K562 (cell line): ENCODE results near the gene PPFIBP2. TPM values are rescaled to one million over a fixed set of nuclear protein-coding genes. Genes with fewer than 3 reads are reported as not detected.

Experiments
- CEBPG ChIP-seq, 3 experiments: fragments of 200-800 bp in 1 of 3; sonication (Bioruptor generic) in 1 of 3; sonication (generic) in 1 of 3; formaldehyde crosslinking in 1 of 3; IDR thresholded peaks in 2 of 3; conservative IDR thresholded peaks in 1 of 3; 2 replicates each; pipeline versions ENCODE4 v1.6.1 to v1.8.0; 2016 to 2022; ENCODE audit warnings: missing compliant biosample characterization in 2 of 3, missing genetic modification characterization in 2 of 3, mild to moderate bottlenecking in 1 of 3, missing genetic modification reagents in 1 of 3
- CHD4 ChIP-seq: fragments of 200-600 bp; sonication (generic); IDR thresholded peaks from 3 replicates; pipeline ENCODE4 v1.6.1; 2012; ENCODE audit warnings: low read depth, mild to moderate bottlenecking, mixed read lengths, low read length, inconsistent platforms; ENCODE audit not compliant: insufficient read depth, insufficient replicate concordance, poor library complexity, severe bottlenecking
- CREB1 ChIP-seq, 2 experiments: sonication (generic) in 1 of 2; formaldehyde crosslinking in 1 of 2; IDR thresholded peaks; 2 replicates each; pipeline versions ENCODE4 v1.6.1 to v1.8.0; 2012 to 2022; ENCODE audit warnings: inconsistent platforms in 1 of 2, mild to moderate bottlenecking in 1 of 2, missing genetic modification reagents in 1 of 2, moderate library complexity in 1 of 2
- CREB3L1 ChIP-seq: fragments of 450-650 bp; IDR thresholded peaks from 2 replicates; pipeline ENCODE4 v1.6.1; 2014; ENCODE audit warnings: low read depth, mild to moderate bottlenecking, moderate library complexity, borderline replicate concordance
- E2F1 ChIP-seq: sonication (generic); formaldehyde crosslinking; IDR thresholded peaks from 2 replicates; pipeline ENCODE4 v1.8.1; 2023; ENCODE audit warnings: mild to moderate bottlenecking, missing genetic modification reagents, moderate library complexity
- ELF2 ChIP-seq: fragments of 250-450 bp; sonication (Bioruptor Pico); IDR thresholded peaks from 2 replicates; pipeline ENCODE4 v1.5.0; 2021; ENCODE audit warnings: mild to moderate bottlenecking
- ETS1 ChIP-seq: conservative IDR thresholded peaks from 2 replicates; pipeline ENCODE4 v1.6.1; 2011; ENCODE audit warnings: low read depth, mild to moderate bottlenecking, low read length; ENCODE audit not compliant: control insufficient read depth
- ETV6 ChIP-seq, 3 experiments: fragments of 150-350 bp in 1 of 3; sonication (generic) in 1 of 3; formaldehyde crosslinking in 1 of 3; IDR thresholded peaks; 2 replicates each; pipeline versions ENCODE4 v1.6.1 to v1.8.0; 2014 to 2022; ENCODE audit warnings: borderline replicate concordance in 2 of 3, low read depth in 2 of 3, antibody characterized with exemption in 1 of 3, low read length in 1 of 3, mild to moderate bottlenecking in 1 of 3, missing genetic modification reagents in 1 of 3
- KLF13 ChIP-seq: fragments of 450-650 bp; IDR thresholded peaks from 2 replicates; pipeline ENCODE4 v1.6.1; 2016; ENCODE audit warnings: missing genetic modification characterization, low read depth, mild to moderate bottlenecking, missing compliant biosample characterization, moderate library complexity, borderline replicate concordance
- RAD51 ChIP-seq: fragments of 450-650 bp; IDR thresholded peaks from 2 replicates; pipeline ENCODE4 v1.7.1; 2016; ENCODE audit warnings: low read depth, mild to moderate bottlenecking, borderline replicate concordance
- RBFOX2 ChIP-seq: fragments of 200-400 bp; formaldehyde crosslinking; IDR thresholded peaks from 2 replicates; pipeline ENCODE4 v1.6.1; 2017; ENCODE audit warnings: low read depth, mild to moderate bottlenecking, low read length, moderate library complexity
- RBM15 ChIP-seq: fragments of 200-400 bp; formaldehyde crosslinking; IDR thresholded peaks from 2 replicates; pipeline ENCODE4 v1.6.1; 2018; ENCODE audit warnings: mild to moderate bottlenecking, low read length, moderate library complexity; ENCODE audit not compliant: insufficient read depth
- ZBTB11 ChIP-seq, 3 experiments: fragments of 200-800 bp in 1 of 3; fragments of 250-450 bp in 1 of 3; fragments of 450-650 bp in 1 of 3; sonication (Bioruptor Pico) in 1 of 3; sonication (Bioruptor generic) in 1 of 3; formaldehyde crosslinking in 1 of 3; IDR thresholded peaks; 2 replicates each; pipeline versions ENCODE4 v1.6.1 to v1.8.0; 2016 to 2022; ENCODE audit warnings: mild to moderate bottlenecking in 2 of 3, missing genetic modification characterization in 2 of 3, missing compliant biosample characterization in 1 of 3, moderate library complexity in 1 of 3
- ZNF766 ChIP-seq: fragments of 200-800 bp; sonication (Bioruptor generic); conservative IDR thresholded peaks from 2 replicates; pipeline ENCODE4 v1.6.1; 2016; ENCODE audit warnings: missing genetic modification characterization, missing compliant biosample characterization
- polyA plus RNA-seq, 8 experiments: library from polyadenylated mRNA; depleted of rRNA in 4 of 8; stranded (reverse) in 5 of 8; unstranded in 3 of 8; fragments of >200 nt; fragmentation: Nextera tagmentation in 2 of 8; fragmentation: Illumina TruSeq in 1 of 8; extraction: Ambion mirVana in 2 of 8; extraction: Trizol in 1 of 8; gene quantifications; 2 replicates each; pipeline versions ENCODE4 v1.2.1 to v1.2.3, GENCODE V29; 2011 to 2014; ENCODE audit warnings: inconsistent platforms in 1 of 8, missing spikeins in 1 of 8
- total RNA-seq, 7 experiments: library from RNA; depleted of rRNA in 6 of 7; stranded (reverse); fragments of >200 nt in 6 of 7; fragmentation: Illumina TruSeq in 2 of 7; extraction: Trizol in 2 of 7; gene quantifications; 2 replicates each; pipeline versions ENCODE4 v1.2.1 to v1.2.3, GENCODE V29; 2011 to 2021; ENCODE audit warnings: low replicate concordance in 1 of 7

The PPFIBP2 gene
- total and polyA plus RNA-seq, 9 of the 15 experiments (the other 6 are each of a cell fraction or from before 2014, with no cell fraction given): 0.18 to 3.4 (median 1.2) TPM

- no peak for TF ChIP-seq CREB1 (IDR thresholded peaks at IDR 0.05)
- TF ChIP-seq CREB1 (CRISPR knock-in tag; IDR thresholded peaks at IDR 0.05): no peak; the same call in 1 of the 2 replicates
- TF ChIP-seq E2F1 (CRISPR knock-in tag): no peak
- no peak for TF ChIP-seq CHD4
- TF ChIP-seq CEBPG (CRISPR knock-in tag; IDR thresholded peaks at IDR 0.05): no peak
- no peak for TF ChIP-seq CEBPG (tag; conservative IDR thresholded peaks at IDR 0.05 in 1 of 2, IDR thresholded peaks at IDR 0.05 in 1 of 2)
- no peak for TF ChIP-seq ETS1
- TF ChIP-seq ZBTB11 (CRISPR knock-in tag; IDR thresholded peaks at IDR 0.05): no peak
- TF ChIP-seq ELF2 (CRISPR knock-in tag): no peak
- TF ChIP-seq RAD51: peak; percentile 91
- TF ChIP-seq RBM15: no peak
- TF ChIP-seq RBFOX2: peak; percentile 45; the same call in 1 of the 2 replicates
- no peak for TF ChIP-seq KLF13
- TF ChIP-seq CREB3L1: no peak
- TF ChIP-seq ETV6 (IDR thresholded peaks at IDR 0.05; ENCODE audit: borderline replicate concordance in 1 of 2, low read depth in 2 of 2, low read length in 1 of 2): no peak
- no peak for TF ChIP-seq ETV6 (CRISPR knock-in tag; IDR thresholded peaks at IDR 0.05; ENCODE audit: borderline replicate concordance)
- no peak for TF ChIP-seq ZNF766 (CRISPR knock-in tag)
Measured at GRCh38 chr11:7513234-7514098, at the start of gene PPFIBP2 (continued).
